Stimulated activated CD8-positive, alpha-beta memory T cell treated with anti-CD3 and anti-CD28 coated beads, Interleukin-15, amount 100 ng/mL, for 24 hours (primary cell): ENCODE data around the gene P3H1.

Experiments used
- DNase-seq: peaks from one replicate; pipeline ENCODE4 v3.0.0-alpha.2; 2020; ENCODE audit warnings: low read depth

P3H1 gene

DNA sequence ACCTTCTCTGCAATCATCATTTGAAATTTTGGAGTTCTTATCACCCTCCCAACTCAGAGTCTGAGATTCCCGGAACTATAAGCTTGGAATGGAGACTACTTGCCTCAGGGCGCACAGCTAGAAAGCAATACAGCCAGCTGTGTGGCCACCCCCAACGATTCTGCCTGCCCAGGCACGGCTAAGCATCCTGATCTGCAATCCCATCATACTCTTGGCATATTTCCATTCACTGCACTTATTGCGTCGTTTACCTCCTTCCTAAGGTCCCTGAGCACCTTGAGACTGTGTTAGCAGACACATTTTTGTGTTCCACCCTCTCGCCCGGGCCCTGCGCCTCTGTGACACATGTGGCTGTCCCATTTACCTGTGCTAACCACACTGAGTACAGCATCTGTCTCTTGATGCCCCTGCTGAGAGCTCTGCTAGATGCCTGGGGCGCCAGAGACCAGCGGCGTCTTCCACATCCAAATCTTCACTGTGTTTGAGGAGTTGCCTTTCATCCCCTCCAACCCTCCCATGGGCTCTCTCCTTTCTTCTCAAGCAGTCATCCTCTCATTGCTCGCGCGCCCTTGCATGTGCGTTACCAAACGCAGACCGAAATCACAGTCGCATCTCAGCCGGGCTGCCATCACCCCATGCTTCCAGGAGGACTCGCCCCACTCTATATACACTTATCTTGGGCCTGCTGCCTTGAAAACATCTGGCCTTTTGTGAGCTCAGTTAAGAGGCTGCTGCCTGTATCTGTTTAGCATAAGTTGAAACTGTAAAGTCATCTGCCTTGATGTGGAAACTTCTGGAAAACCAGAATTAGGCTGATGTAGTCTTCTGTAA lies 23.3 kb downstream of the P3H1 start:
- DNase-seq: no peak

DNA sequence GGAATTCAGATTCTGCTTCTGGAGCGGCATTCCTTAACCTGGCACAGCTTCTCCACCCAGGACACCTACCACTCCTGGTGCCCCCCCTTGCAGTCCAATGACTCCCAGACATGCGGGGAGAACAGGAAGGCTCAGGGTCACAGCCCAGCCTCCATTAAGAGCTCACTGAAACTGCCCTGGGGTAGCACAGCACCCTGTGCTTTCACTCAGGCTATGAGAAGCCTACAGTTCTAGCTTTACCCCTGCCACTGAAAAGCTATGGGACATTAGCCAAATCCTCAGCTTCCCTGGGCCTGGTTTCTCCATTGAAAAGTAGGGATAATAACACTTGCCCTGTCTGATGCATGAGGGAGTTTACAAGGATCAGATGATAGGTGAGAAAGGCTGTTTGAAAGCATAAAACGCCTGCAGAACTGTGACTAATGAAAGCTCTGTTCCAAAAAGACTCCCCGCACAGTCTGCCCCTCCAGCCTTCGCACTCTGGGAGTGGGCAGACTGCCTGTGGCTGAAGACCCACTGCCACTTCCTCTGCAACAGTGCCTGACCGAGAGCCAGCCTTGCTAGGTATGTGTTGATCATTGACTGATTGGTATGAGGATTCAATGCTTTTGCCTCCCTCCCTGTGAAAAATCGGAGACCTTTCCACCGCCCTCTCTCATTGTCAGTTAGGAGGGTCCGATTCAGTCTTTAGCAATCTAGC lies 24.1 kb downstream of the P3H1 start:
- no peak for DNase-seq

DNA sequence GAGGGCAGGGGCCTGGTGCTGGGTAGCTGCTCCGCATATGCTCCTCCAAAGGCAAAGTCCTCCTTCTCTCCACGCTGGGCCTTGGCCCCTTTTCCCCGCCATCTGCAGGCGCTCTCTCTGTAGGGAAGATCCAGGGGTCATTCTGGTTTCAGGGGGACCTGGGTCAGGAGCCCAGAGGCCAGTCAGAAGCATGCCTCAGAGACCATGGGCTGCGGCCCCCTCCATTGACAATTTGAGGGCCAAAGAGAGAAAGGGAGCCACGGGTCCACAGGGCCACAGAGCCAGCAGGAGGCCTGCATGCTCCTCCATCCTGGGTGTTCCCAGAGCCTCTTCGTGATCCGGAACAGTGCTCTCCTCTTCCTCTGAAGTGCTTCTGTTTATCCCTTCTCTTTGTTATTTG lies 24.7 kb downstream of the P3H1 start:
- DNase-seq: no peak

DNA sequence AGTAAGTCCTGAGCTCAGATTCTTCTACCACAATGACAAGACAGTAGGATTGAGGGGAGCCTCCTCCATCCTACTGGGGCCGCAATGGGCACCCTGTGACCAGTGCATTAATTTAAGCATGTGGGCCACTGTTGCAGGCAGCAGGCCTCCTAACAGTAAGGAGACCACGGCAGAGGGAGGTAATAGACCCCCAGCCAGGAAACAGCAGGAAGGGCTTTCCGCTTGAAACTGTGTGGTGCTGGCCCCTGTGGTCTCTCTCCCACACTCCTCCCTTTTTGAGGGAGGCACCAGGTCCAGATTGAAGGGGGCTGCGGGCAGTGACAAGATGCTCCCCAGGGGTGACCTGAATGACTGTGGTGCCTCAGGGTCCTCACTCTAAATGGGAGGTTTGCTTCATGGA lies 25.1 kb downstream of the P3H1 start:
- no peak for DNase-seq

DNA sequence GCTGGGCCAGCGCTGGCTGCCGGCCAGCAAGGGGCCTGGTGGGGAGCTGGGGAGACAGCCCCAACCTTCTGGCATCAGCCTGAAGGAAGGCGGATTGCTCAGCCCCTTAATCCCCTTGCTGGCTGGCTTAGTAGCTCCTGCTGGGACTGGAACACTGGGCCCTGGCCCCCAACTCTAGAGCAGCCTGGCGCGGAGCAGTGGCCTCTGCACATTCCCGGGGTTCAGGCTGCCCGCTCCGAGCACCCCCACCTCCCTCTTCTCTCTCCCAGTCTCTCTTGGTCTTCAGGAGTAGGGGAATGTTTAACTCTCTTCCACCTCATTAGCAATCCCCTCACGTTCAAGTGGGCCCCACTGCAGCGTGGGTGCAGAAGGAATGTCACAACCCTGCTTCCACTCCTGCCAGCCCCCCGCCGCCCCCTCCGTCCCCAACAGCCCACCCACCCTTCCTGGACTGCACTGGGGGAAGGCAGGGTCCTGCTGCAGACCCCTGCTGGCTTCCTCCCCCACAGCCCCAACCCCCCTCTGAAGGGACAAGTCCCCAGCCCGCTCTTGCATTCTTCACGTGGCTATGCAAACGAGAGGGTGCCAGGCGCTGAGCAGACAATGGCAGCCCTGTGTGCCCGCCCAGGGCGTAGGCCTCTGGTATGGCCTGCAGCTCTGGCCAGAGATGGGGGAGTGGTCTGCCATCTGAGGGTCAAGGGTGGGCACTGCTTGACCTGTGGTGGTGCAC lies 25.8 kb downstream of the P3H1 start:
- no peak for DNase-seq

DNA sequence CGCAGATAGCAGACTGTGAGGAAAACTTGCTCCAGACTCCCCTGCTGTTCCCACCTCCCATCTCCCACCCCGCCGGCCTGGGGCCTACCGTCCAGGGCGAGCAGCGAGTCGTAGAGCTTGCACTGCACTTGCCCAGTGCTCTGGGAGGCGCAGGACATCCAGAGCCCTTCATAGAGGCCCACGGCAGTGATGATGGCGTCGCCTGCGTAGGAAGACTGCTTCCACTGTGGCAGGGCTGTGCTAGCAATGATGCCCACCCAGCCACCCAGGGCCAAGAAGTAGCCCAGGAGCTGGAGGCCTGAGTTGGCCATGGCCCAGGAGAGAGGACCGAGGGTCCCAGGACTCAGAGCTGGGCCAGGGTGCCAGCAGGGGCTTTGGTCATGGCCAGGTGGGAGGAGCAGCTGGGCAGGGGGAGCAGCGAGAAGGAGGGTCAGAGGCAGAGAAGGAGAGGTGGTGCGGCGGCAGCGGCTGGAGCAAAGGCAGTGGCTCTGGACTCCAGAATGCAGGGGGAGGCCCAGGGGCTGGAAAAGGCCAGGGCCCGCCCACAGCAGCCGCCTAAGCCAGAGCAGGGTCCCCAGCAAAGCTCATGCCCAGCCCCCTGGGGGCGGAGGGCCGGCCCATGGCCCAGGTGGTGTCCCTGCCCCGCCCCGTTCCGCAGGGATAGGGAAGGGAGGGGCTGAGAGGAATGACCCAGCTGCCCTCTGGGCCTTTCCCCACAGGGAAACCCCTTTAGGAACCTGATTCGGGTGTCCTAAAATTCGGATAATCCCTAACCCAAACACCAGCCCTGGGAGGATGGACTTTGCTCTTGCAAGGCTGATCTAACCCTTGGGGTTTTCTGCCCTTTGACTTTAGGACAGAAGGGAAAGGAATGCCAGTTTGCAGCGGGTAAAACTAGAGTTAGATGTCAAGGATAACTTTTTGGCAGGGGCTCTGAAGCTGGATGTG lies 26.8 kb downstream of the P3H1 start, which contains the start of gene CLDN19:
CLDN19 (minus strand) TSS at position 484 of the 948 bp plus-strand sequence; CDS start at position 311, 173 bp downstream.
- DNase-seq: no peak

DNA sequence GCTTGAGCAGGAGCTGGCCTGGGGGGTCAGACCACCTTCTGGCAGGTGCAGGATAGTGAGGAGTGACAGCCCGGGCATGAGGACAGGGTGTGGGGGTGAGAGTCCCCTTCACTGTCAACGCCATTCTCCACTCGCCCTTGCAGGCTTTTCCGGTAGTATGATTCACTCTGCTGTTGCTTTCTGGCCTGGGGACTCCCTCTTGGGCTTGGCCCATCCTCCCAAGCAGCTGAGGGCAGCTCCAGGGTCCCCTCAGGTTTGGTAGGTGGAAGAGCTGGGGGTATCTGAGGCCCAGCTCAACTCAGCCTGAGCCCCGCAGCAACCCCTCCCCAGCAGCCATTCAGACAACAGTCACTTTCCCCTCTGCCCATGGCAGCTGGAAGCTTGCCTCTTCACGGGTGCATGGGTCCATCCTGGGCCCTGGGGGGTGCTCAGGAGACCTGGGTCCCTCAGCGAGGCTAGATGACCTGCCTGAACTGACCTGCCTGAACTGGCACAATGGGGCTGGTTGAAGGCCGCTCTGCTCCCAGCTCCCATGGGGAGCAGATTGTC lies 28.1 kb downstream of the P3H1 start:
- no peak for DNase-seq

DNA sequence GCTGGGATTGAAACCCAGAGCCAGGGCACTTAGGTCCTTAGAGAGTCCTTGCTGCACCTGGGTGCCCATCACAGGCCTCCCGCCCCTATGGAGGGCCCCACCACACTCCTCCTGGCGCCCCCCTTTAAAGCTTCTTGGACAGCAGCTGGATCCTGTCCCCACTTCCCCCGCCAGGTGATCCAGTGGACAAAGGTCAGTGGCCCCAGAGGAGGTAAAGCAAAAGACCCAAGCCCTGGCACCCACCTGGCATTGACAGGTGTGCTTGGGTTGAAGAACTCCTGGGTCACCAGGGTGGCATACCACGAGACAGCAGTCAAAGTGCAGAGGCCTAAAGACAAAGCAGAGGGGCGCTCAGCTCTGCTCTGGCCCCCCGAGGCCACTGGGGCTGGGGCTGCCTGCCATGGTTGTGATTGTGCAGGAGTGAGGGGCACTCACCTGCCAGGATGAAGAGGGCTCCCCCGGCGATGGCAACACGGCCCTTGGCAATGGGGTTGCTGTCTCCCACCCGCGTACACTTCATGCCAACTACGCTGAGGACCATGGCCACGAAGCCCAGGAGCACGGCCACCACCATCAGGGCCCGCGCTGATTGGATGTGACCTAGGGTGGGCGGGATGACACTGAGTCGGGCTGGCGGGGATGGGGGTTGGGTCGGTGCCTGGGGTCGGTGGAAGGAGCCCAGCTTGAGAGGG lies 28.7 kb downstream of the P3H1 start:
- no peak for DNase-seq

DNA sequence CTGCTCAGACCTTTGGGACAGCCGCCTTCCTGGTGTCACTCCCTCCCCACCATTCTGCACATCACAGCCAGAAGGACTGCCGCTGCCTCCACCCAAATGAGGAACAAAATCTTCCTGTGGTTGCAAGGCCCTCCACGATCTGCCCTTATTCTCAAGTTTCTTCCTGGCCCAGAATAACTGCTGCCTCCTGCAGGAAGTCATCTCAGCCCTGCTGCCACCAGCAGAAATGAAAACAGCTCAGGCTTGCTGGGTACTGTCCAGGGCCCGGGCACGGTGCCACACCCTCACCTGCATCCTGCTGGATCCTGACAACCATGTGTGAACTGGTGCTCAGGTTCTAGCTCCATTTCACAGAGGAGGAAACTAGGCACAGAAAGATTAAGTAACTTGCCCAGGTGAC lies 29.6 kb downstream of the P3H1 start:
- no peak for DNase-seq

DNA sequence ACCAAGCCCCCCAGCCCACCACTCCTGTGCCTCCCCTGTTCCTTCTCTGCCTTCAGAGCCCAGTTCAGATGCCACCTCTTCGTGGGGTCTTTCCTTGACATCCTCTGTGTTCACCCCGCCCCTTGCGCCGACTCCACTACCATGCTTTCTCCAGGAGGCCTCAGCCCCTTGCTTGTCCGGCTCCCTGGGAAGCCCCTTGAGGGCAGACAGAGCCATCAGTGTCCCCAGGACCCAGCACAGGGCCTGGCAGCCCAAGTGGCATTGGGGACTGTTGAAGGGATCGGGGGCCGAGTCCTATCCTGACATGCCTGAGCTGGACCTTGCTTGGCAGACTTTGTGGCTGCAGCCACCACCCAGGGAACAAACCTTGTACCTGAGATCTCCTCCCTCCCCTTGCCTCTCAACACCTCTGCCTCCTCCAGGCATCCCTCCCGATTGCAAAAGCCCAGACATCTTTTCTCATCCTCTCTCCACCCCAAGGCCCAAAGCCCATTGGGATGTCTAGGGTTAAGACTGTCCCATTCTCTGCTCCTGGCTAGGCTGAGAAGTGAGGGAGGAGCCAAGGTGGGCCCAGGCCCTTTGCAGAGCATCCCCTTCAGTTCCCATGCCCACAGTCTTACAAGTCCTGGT lies 30.1 kb downstream of the P3H1 start:
- DNase-seq: no peak

DNA sequence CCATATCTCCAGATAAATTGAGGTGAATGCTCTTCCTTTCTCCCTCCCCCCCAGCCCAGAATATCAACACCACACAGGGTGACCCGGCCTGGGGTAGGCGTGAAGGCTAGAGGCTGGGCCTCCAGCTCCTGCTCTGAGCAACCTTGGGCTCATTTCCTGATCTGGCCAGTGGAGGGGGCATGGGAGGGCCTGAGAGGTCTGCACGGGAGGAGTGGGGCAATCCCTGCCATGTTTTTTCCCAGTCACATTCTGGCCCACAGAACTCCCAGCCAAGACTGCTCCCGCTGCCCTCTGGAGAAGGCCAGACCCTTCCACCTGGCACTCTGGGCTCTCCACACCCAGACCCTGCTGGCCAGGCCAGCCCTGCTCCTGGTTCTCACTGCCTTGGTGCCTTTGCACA lies 30.7 kb downstream of the P3H1 start:
- DNase-seq: no peak

DNA sequence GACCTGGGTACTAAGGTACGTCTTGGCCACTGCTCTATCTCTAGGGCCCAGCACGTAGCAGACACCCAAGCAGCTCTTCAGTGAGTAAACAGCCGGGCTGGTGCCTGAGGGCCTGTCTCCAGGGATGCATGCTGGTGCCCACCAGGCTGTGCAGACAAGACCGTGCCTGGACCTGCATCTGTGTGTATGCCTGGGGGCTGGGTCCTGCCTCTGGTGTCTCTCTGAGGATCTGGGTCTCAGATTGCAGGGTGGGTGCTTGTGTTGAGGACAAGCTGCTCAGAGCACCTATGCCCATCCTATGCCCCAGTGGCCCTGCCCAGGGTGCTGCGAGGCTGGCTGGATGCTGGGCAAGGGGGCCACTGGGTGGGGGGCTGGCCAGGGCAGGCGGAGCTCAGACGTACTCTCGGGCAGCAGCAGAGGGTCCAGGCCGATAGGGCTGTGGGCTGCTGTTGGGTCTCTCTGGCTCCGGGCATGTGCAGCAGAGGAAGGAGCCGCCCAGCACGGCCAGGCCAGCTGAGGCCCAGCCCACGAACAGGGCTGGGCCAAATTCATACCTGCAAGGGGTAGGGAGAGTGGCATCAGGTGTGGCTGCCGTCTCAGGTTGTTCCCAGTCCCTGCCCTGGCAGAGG lies 31.2 kb downstream of the P3H1 start:
- no peak for DNase-seq

DNA sequence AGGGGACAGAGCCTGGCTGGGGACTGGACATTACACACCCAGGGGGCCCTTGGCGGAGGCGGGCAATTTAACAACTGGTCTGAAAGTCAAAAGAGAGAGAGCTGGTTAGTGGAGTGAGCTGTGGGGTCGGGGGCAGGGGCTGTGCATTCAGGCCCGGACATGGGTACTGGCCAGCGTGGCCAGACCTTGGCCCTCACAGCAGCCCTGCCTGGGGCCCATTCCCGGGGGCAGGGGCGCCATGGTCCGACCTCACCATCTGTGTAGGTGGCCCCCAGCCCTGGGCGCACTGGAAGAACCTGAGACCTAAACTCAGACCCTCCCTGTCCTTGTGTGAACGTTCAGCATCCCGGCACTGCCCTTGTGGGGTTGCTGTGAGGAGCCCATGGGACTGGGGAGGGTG lies 31.8 kb downstream of the P3H1 start:
- no peak for DNase-seq

DNA sequence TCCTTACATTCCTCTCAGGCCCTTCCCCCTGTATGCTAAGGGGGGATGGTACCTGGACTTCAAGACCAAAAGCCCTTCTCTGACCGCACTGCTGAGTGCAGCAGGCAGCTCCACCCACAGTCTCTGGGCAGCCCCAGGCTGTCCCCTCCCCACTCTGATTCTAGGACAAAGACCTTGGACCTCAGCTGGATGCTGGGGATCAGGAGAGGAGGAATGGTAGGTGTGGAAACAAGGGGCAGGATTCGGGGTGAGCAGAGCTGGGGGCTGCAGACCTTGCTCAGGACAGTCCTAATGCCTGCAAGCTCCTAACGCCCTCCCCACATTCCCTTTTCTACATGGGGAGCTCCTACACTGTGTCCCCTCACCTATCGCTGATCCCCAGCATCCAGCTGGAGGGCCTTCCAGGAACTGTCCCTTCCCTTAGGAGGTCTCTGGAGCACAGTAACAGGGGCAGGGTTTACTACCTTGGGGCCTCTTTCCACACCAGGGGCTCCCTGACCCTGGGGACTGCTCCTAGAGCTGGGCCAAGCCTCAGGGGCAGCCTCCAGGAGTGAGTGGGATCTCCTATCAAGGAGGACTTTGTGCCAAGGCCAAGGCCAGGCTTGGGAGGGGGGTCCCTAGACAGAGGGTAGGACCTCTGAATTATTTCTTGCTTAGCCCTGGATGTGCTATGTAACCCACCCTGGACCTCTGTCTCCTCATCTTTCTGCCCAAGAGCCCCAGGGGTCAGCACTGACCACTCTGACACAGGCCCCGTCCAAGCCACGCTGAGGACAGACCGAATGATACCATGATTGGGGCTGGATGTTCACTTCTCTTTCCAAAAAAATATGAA lies 32.4 kb downstream of the P3H1 start:
- no peak for DNase-seq

DNA sequence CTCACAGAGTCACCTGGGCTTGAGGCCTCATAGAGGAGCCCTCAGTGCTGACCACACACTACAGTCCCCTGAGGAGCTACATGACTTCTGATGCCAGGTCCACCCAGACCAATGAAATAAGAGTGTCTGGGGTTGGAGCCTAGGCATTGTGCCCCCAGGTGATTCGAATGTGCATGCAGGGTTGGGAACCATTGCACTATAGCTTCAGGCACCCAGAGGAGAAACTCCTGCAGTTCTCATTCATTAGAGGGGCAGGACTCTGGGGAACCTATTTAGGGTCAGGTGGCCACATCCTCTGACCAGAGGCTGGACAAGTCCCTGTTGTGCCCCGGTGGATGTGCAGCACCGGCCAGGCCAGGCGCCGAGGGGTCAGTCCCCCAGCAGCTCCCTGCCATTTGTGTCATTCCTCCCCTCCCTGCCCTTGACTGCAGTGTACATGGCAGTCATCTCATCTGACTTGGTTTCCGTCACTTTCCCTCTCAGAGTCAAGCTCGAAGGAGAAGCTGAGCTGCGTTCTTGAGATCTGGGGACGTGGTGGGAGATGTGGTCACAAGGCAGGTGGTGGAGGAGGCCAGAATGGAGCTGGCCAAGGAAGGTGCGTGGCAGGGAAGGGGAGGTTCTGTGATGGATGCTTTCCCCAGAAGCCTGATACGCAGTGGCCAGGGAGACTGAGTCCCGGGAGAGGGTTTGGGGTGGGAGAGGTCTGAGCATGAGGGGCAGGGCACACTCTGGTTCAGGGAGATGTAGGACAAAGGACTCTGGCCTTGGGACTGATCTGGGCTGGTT lies 33.2 kb downstream of the P3H1 start:
- no peak for DNase-seq

DNA sequence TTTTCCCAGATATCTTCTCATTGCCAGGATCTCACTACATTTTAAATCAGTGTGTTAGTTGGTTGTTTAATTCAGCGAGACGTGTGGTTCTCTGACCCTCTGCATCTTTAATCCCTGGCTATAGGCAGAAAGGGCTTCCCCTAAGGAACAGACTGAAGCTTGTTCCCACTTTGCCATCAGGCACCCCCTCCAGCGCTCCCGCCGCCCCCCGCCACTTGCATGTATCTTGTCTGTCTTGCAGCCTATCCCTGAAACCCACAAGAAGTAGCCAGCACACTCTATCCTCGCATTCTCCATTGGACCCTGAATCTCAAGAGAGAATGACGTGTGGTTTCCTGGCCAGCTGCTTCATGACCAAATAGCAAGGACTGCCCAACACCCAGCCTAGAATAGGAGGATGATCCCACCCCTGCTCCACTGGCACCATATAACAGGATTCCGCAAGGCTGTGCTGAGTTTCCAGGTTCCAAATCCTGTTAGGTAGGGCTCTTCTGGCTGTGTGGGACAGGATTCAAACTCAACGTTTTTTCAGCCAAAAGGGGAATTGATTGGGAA lies 34.6 kb downstream of the P3H1 start:
- DNase-seq: no peak

DNA sequence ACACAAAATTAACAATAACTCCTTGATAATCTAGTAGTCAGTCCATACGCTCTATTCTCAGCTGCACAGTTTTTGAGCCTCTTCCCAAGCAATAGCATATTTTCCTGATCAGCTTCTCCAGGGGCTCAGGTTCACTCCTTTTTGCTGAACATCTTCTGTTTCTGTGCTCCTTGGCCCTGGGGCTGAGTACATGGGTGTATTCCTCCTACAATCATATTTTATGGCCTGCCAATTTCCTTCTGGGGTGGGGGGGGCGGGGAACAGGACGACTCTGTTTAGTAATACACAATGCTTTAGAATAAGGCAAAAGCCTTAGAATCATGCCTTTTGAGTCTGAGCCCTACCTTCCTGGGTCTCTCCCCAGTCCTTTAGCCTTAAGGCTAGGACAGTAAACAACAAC lies 35.2 kb downstream of the P3H1 start:
- DNase-seq: no peak

DNA sequence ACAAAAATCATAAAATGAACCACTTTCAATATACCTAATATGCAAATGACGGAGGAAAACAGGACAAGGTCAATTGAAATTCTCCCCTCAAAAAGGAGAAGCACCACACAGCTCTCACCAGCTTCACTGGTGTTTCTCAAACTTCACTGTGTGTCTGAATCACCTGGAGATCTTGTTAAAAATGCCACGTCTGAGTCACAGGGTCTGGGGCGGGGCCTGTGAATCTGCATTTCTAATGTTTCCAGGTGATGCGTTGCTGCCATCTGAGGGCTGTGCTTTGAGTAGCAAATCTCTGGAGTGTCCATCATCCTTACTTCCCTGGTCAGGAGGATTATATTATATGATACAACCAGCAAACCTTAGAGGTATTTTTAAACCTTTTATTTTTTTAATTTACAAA lies 35.8 kb downstream of the P3H1 start:
- DNase-seq: no peak
